GM21390 (cell line): Measurements from ENCODE around the gene RAMACL.
"Not testable (repeated sequence)": the region's sequence is repeated elsewhere in the genome, so short reads cannot be mapped to it uniquely, and the experiment has no call there.

ENCODE experiments used
- ATAC-seq: cut with Tn5 transposase; IDR thresholded peaks from one replicate; pipeline ENCODE4 v1.9.1; 2021; ENCODE audit not compliant: unreplicated experiment

The RAMACL gene

GRCh38 chr6:166539011-166539385, 47.5 kb downstream of the RAMACL start:
- ATAC-seq, result not testable (repeated sequence)

GRCh38 chr6:166538297-166539010, 48.0 kb downstream of the RAMACL start:
- no peak for ATAC-seq

- no peak for ATAC-seq
Measured at GRCh38 chr6:166534658-166535406, 51.6 kb downstream of the RAMACL start.

- no peak for ATAC-seq
Measured at GRCh38 chr6:166533205-166533824, 53.2 kb downstream of the RAMACL start.
